ENCODE data around the gene MAT1A. TPM values are rescaled to one million over a fixed set of nuclear protein-coding genes. Genes with fewer than 3 reads are reported as not detected.

The MAT1A gene
- total RNA-seq (ENCODE audit: low replicate concordance): not detected in 2 replicates

DNA sequence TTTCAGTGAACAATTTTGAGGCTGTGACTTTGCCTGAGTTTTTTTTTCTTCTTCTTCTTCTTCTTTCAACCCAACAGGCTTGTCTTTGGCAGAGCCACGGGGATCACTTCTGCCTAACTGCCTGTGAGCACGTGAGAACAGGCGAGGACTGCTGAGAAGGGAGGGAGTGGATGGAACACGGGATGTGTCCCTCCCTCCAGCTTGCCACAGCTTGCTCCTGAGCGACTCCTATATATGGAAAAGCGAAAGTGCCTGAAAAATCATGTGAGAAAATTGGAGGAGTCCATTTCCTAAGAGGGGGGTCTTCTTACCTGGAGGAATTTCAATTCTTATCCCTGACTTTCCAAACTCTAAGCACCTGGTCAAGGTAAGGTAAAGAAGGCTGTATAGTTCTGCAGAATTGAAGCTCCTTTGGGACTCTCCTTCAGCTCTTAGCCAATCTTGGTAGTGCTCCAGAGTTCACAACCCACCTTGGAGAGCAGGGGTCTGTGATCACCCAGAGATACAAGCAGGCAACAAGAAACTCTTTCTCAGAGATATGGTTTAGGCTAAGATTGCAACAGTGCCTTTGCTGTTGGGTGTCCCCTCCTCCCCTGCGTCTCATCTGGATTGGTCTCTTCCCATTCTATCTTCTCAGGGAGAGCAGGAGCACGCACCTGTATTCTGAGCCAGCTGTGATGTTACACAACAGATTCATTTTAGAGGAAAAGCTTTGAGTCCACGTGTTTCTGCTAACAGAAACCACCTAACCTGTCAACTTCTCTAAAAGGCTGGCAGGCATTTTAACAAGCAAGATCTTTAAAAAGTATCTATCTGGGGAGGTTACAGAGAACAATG lies at the start of gene MAT1A:
Gene MAT1A (minus strand): TSS at position 208 of the 837 bp plus-strand sequence. CDS start 235 bp downstream, outside the sequence.

Other genes starting within 250 kb of the MAT1A start
- 2.5 and 5.7 TPM in 2 replicates for gene TMEM254, start 211.0 kb downstream of the MAT1A start, total RNA-seq (ENCODE audit: low replicate concordance)
- 24.6 and 27.2 TPM in 2 replicates for gene PLAC9, start 156.9 kb downstream of the MAT1A start, total RNA-seq (ENCODE audit: low replicate concordance)
- 45.7 and 51.5 TPM in 2 replicates for gene ANXA11, start 84.1 kb downstream of the MAT1A start, total RNA-seq (ENCODE audit: low replicate concordance)
- gene DYDC1, start 67.1 kb upstream of the MAT1A start, total RNA-seq (ENCODE audit: low replicate concordance): not detected in 2 replicates
- gene DYDC2, start 67.1 kb upstream of the MAT1A start, total RNA-seq (ENCODE audit: low replicate concordance): not detected in 2 replicates
- 1.3 and 1.4 TPM in 2 replicates for gene PRXL2A, start 118.9 kb upstream of the MAT1A start, total RNA-seq (ENCODE audit: low replicate concordance)
- 13.5 and 15.6 TPM in 2 replicates for gene TSPAN14, start 164.7 kb upstream of the MAT1A start, total RNA-seq (ENCODE audit: low replicate concordance)
- not detected in 2 replicates for gene SH2D4B, start 248.2 kb upstream of the MAT1A start, total RNA-seq (ENCODE audit: low replicate concordance)

Measured in smooth muscle cell of the coronary artery (primary cell).